Nephron (organoid): Measurements from ENCODE around the gene GPR37L1.
"Not testable (repeated sequence)": the region's sequence is repeated elsewhere in the genome, so short reads cannot be mapped to it uniquely, and the experiment has no call there.

Experiments used
- H3K27ac Mint-ChIP-seq, 3 experiments: 2 replicates each; pipeline ENCODE4 v1.8.0; 2020; ENCODE audit warnings: mixed read lengths in 3 of 3, mild to moderate bottlenecking in 2 of 3, moderate library complexity in 1 of 3
- H3K27me3 Mint-ChIP-seq: 2 replicates; pipeline ENCODE4 v1.8.0; 2021; ENCODE audit warnings: low read depth, mild to moderate bottlenecking, moderate library complexity, mixed read lengths
- H3K36me3 Mint-ChIP-seq: 2 replicates; pipeline ENCODE4 v1.8.0; 2020; ENCODE audit warnings: low read depth, mixed read lengths
- H3K4me1 Mint-ChIP-seq: 2 replicates; pipeline ENCODE4 v1.8.0; 2020; ENCODE audit warnings: mixed read lengths
- H3K4me3 Mint-ChIP-seq, 3 experiments: 2 replicates each; pipeline ENCODE4 v1.8.0; 2020; ENCODE audit warnings: mild to moderate bottlenecking in 3 of 3, mixed read lengths in 3 of 3, moderate library complexity in 2 of 3
- H3K9me3 Mint-ChIP-seq: 2 replicates; pipeline ENCODE4 v1.8.0; 2020; ENCODE audit warnings: mixed read lengths
- CTCF ChIP-seq, 3 experiments: fragments of 200-600 bp; sonication (generic); IDR thresholded peaks; one replicate each; pipeline ENCODE4 v1.5.0; 2021; ENCODE audit warnings: antibody characterized with exemption in 3 of 3; ENCODE audit not compliant: unreplicated experiment in 3 of 3

GPR37L1 gene

GRCh38 chr1:202133496-202133895 is 10.8 kb downstream of the GPR37L1 start:
- no peaks in the 10 kb centered on the region for H3K4me1 Mint-ChIP-seq
- no peaks in the 10 kb centered on the region for H3K27me3 Mint-ChIP-seq
- TF ChIP-seq CTCF (IDR thresholded peaks at IDR 0.05; ENCODE audit: unreplicated experiment in 3 of 3) = no peak
- no peaks in the 10 kb centered on the region for H3K9me3 Mint-ChIP-seq
- H3K4me3 Mint-ChIP-seq = no peak overlapping the region
- H3K27ac Mint-ChIP-seq = no peak overlapping the region
- peaks cover 22% of the 10 kb centered on the region for H3K36me3 Mint-ChIP-seq

DNA sequence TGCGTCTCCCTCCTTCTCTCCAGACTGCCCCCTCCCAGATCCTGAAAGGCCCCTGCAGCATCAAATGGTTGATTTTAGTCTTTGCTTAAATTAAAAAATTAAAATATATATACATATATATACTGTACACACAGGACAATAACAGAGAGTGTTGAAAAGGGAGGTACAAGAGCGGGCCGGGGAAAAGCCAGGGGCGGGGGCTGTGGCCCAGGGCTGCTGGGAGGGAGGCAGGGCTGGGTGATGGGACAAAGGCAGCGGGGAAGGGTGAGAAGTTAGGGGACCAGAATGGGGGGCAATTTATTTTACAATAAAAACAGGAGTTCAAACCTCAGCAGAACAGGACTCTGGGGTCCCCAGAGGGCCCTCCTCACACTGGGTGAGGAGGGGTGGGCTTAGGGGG is 11.3 kb downstream of the GPR37L1 start:
- no peaks in the 10 kb centered on the region for H3K27me3 Mint-ChIP-seq
- H3K9me3 Mint-ChIP-seq = no peaks in the 10 kb centered on the region
- H3K4me3 Mint-ChIP-seq = no peak overlapping the region
- no peaks in the 10 kb centered on the region for H3K4me1 Mint-ChIP-seq
- H3K27ac Mint-ChIP-seq = no peak overlapping the region
- TF ChIP-seq CTCF (IDR thresholded peaks at IDR 0.05; ENCODE audit: unreplicated experiment in 3 of 3) = no peak
- peaks cover 24% of the 10 kb centered on the region for H3K36me3 Mint-ChIP-seq

DNA sequence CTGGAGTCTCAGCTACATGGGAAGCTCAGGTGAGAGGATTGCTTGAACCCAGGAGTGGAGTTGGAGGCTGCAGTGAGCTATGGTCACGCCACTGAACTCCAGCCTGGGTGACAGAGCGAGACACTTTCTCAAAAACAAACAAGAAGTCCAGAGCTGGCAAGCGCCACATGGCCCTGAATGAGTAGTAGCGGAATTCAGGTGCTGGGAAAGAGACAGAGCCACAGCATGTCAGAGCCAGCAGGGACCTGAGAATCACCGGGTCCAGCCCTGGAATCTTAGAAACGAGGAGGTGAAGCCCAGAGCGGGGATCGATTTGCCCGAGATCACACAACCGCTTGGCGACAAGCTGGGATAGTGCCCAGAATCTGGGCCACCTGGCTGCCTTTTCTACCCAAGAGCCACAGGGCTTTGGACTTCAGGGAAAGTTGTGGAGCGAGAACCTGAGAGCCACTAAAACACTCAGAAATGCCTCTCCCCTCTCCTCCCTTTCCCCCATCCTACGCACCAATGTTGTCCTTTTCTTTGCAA is 12.0 kb downstream of the GPR37L1 start:
- Mint-ChIP-seq H3K9me3 (no peaks in the 10 kb centered on the region), H3K4me3 (no peak overlapping the region), H3K27ac (no peak overlapping the region), H3K27me3 (no peaks in the 10 kb centered on the region), H3K4me1 (no peaks in the 10 kb centered on the region), H3K36me3 (peaks cover 24% of the 10 kb centered on the region)
- no peak for TF ChIP-seq CTCF (IDR thresholded peaks at IDR 0.05; ENCODE audit: unreplicated experiment in 3 of 3)

DNA sequence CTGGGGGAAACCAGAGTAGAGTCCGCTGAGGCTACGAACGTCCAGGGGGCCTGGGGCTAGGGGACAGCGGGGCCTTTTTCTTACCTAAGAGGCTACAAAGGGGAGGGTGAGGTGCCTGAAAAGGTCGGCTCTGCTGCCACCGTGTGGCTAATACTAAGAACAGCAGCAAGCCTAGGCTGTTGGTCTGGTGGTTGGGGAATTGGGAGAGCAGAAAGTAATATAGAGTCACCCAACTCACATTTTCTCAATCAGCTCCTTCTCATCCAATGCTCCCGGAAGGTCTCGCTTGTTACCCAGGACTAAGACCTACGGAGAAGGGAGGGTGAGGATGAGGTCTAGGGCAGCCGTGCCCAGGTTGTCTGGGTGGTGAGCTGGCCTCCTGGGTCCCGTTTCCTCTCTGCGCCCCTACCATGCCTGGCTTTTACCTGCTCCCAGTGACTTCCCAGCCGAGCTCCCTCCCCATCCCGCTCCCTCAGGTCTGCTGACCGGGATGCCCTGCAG is 12.6 kb downstream of the GPR37L1 start:
- Mint-ChIP-seq H3K27me3 (no peaks in the 10 kb centered on the region), H3K27ac (peak overlapping the region in 1 of 3 experiments; percentile 14), H3K4me1 (no peaks in the 10 kb centered on the region), H3K36me3 (peaks cover 24% of the 10 kb centered on the region), H3K9me3 (no peaks in the 10 kb centered on the region), H3K4me3 (no peak overlapping the region)
- TF ChIP-seq CTCF (IDR thresholded peaks at IDR 0.05; ENCODE audit: unreplicated experiment in 3 of 3) = peak; percentile 82 to 90 (median 89)

DNA sequence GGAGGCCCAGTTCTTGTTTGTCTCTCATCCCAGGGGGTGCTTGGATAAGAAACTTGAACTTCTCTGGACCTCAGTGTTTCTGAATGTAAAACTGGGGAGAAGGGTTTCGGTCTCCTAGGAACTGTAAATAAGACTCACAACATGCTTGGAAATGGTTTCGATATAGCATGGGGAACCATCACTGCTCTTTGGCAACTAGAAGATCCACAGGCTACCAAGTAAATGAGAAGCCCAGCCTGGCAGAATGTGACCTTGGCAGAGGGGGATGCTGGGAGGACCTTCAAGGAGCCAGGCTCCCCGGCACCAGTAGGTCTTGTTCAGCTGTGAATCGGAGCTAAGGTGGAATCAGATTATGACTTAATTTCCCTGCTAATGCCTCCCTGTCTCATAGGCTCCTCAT is 18.1 kb downstream of the GPR37L1 start:
- no peak for TF ChIP-seq CTCF (IDR thresholded peaks at IDR 0.05; ENCODE audit: unreplicated experiment in 3 of 3)
- H3K36me3 Mint-ChIP-seq = peaks cover 6% of the 10 kb centered on the region

GRCh38 chr1:202141468-202141867 is 18.8 kb downstream of the GPR37L1 start:
- not testable (repeated sequence) for H3K27me3 Mint-ChIP-seq, H3K9me3 Mint-ChIP-seq, H3K27ac Mint-ChIP-seq, H3K36me3 Mint-ChIP-seq
- Mint-ChIP-seq H3K4me3 (peak overlapping the region in 2 of 3 experiments; percentile 88 to 93), H3K4me1 (peaks cover 12% of the 10 kb centered on the region)

More for the DNA sequence above, 18.1 kb downstream of the GPR37L1 start:
- no peaks in the 10 kb centered on the region for H3K9me3 Mint-ChIP-seq
- no peak overlapping the region for H3K4me3 Mint-ChIP-seq
- H3K4me1 Mint-ChIP-seq = peaks cover 12% of the 10 kb centered on the region
- no peak overlapping the region for H3K27ac Mint-ChIP-seq
- H3K27me3 Mint-ChIP-seq = peaks cover 3% of the 10 kb centered on the region
